ENCODE results near the gene FUZ. TPM values are rescaled to one million over a fixed set of nuclear protein-coding genes. Genes with fewer than 3 reads are reported as not detected.

FUZ gene
- total RNA-seq, 2 donors from 2014 or later = 8.9 to 24.1 TPM

DNA sequence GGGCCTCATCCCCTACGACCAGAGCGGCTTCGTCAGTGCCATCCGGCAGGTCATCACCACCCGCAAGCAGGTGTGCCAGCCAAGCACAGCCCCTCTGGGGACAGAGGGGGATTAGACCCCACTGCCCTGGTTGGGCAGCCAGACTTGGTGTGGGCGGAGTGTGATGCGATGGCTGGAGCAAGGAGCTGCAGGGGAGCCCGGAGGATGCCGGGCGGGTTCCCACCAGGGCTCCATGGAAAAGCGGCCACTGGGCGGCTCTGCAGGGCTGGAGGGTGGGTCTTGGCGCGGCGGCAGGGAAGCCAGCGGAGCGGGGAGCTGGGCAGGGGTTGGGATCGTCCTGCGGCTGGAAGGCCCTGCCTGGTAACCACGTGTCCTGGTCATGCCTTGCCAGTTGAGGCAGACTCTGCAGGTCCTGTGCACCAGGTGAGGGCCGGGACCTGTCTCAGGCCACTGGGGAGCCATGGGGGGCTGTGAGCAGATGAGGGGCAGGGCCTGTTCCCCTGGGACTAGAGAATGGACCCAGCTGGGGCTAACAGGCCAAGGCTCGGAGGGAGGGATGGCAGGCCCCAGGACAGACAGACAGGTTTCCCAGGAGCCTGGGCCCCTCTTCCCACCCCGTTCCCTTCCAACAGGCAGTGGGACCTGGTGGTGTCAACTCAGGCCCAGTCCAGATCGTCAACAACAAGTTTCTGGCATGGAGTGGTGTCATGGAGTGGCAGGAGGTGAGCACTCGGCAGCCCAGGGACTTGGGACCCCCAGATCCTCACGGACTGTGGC is 44.2 kb upstream of the FUZ start:
- Histone ChIP-seq H3K36me3 (replicated peaks in 1 of 2; ENCODE audit: insufficient read depth in 1 of 2, low read depth in 2 of 2) (peaks cover 13 to 20% of the 10 kb centered on the region in 2 donors), H3K4me1 (peaks cover 23% of the 10 kb centered on the region), H3K27me3 (no peaks in the 10 kb centered on the region), H3K27ac (no peak overlapping the region), H3K4me3 (no peak overlapping the region), H3K9me3 (no peaks in the 10 kb centered on the region)
- TF ChIP-seq, protein P1, sequence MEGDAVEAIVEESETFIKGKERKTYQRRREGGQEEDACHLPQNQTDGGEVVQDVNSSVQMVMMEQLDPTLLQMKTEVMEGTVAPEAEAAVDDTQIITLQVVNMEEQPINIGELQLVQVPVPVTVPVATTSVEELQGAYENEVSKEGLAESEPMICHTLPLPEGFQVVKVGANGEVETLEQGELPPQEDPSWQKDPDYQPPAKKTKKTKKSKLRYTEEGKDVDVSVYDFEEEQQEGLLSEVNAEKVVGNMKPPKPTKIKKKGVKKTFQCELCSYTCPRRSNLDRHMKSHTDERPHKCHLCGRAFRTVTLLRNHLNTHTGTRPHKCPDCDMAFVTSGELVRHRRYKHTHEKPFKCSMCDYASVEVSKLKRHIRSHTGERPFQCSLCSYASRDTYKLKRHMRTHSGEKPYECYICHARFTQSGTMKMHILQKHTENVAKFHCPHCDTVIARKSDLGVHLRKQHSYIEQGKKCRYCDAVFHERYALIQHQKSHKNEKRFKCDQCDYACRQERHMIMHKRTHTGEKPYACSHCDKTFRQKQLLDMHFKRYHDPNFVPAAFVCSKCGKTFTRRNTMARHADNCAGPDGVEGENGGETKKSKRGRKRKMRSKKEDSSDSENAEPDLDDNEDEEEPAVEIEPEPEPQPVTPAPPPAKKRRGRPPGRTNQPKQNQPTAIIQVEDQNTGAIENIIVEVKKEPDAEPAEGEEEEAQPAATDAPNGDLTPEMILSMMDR (IDR thresholded peaks at IDR 0.05) = no peak
- TF ChIP-seq POLR2A (IDR thresholded peaks at IDR 0.05) = no peak
- no peak for ATAC-seq
- WGBS, 2 donors = 91 to 93% methylated on average over 25 to 26 of the region's 26 CpGs
- intact Hi-C loops (cut with DNase I) = no loop called here
- DNase-seq = peak in 1 of 4 donors; percentile 6

DNA sequence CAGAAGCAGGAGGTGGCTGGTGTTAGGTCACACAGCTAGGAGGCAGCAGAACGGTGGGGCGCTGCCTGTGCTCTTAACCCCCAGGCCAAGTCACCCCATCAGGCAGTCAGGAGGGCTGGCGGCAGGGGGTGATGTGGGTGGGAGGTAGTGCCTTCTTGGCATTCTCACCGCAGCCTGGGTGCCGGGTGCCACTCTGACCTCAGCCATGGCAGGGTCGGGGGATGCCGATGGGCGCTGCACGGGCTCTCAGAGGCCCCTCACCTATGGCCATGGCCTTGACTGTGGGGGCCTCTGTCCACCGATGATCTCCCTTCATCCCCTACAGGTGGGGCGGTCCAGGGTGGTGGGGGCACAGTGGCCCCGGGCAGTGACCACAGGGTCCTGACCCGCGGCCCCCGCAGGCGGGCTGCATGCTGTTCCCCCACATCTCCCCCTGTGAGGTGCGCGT is 43.5 kb upstream of the FUZ start:
- intact Hi-C loops (cut with DNase I) = no loop called here
- H3K4me3 ChIP-seq = no peak overlapping the region
- TF ChIP-seq, protein P1 (IDR thresholded peaks at IDR 0.05) = no peak
- no peak for TF ChIP-seq POLR2A (IDR thresholded peaks at IDR 0.05)
- DNase-seq (no peak), ATAC-seq (no peak)
- H3K9me3 ChIP-seq = no peaks in the 10 kb centered on the region
- H3K27me3 ChIP-seq = no peaks in the 10 kb centered on the region
- H3K27ac ChIP-seq = no peak overlapping the region
- WGBS, 2 donors = 86 to 100% methylated on average over 5 to 15 of the region's 18 CpGs
- peaks cover 13 to 20% of the 10 kb centered on the region in 2 donors for H3K36me3 ChIP-seq (replicated peaks in 1 of 2; ENCODE audit: insufficient read depth in 1 of 2, low read depth in 2 of 2)
- peaks cover 28% of the 10 kb centered on the region for H3K4me1 ChIP-seq

DNA sequence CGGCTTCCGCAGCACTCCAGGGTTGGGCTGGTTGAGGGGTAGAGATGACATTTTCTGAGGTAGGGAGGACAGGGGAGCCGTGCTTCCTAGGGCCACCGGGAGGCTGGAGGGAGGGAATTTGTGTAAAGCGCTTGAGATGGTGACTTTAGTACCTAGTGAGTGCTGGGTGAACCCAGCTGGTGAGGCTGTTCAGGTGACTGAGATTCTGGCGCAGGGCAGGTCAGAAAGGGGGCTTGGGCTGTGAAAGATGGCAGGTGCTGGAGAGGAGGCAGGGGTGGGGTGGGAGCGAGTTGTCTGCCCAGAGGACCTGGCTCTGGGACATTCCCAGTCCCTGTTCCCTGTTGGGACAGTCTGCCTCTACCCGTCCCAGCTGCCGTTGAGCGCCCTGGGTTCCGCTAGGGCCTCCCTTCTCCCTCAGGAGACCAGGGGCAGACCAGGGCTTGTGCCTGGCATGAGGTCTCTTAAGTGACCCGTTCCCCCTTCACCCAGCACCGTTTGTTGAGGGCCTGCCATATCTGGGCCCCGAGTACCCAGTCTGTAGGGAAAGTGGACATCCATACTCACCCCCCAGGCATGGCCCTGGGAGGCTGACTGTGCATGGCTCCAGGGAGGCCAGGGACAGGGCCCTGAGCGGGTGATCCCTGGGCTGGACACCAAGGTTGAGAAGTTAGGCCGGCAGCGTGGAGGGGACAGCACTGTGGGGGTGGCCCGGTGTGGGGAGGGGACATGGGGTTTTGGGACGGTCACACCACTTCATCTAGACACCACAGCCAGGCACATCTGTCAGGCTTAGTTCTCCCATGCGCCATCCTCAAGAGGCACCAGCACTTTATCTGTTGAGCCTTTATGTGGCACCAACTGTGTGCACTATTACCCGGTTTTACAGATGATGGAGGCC is 42.8 kb upstream of the FUZ start:
- no peak overlapping the region for H3K4me3 ChIP-seq
- peaks cover 28% of the 10 kb centered on the region for H3K4me1 ChIP-seq
- peaks cover 9 to 17% of the 10 kb centered on the region in 2 donors for H3K36me3 ChIP-seq (replicated peaks in 1 of 2; ENCODE audit: insufficient read depth in 1 of 2, low read depth in 2 of 2)
- DNase-seq (peak in 1 of 4 donors; percentile 22), ATAC-seq (no peak)
- no peaks in the 10 kb centered on the region for H3K9me3 ChIP-seq
- 80 to 82% methylated on average over 19 to 21 of the region's 21 CpGs for WGBS, 2 donors
- H3K27ac ChIP-seq = peak overlapping the region in 1 of 4 donors; percentile 8
- no peak for TF ChIP-seq POLR2A (IDR thresholded peaks at IDR 0.05)
- TF ChIP-seq, protein P1 (IDR thresholded peaks at IDR 0.05) = no peak
- no peaks in the 10 kb centered on the region for H3K27me3 ChIP-seq
- intact Hi-C loops (cut with DNase I) = no loop called here

DNA sequence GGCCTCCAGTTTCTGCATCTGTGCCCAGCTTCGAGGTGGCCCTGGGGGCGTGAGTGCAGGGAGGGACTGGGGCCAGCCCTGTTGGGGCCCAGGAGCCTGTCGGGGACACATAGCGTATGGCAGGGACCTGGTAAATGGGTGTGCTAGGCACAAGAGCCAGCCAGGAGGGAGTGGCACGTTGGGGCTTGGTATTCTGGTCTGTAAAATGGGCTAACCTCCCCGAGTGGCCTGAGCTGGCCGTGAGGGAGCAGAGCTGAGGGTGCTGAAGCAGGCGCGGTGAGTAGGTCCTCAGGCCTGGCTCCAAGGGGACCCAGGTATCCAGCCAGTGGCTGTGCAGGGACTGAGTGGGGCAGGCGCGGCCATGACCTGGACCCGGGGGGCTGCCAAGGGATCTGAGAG is 42.2 kb upstream of the FUZ start:
- no peaks in the 10 kb centered on the region for H3K9me3 ChIP-seq
- no peak for TF ChIP-seq POLR2A (IDR thresholded peaks at IDR 0.05)
- TF ChIP-seq, protein P1 (IDR thresholded peaks at IDR 0.05) = no peak
- WGBS, 2 donors = 83 to 88% methylated on average over 7 to 12 of the region's 12 CpGs
- H3K27ac ChIP-seq = no peak overlapping the region
- ATAC-seq = no peak
- H3K36me3 ChIP-seq (replicated peaks in 1 of 2; ENCODE audit: insufficient read depth in 1 of 2, low read depth in 2 of 2) = peaks cover 9 to 11% of the 10 kb centered on the region in 2 donors
- peaks cover 28% of the 10 kb centered on the region for H3K4me1 ChIP-seq
- peak in 1 of 4 donors; percentile 13 for DNase-seq
- H3K27me3 ChIP-seq = no peaks in the 10 kb centered on the region
- H3K4me3 ChIP-seq = no peak overlapping the region
- intact Hi-C loops (cut with DNase I) = no loop called here
